Mucosa of gallbladder (tissue), 1 donor: ENCODE data around the gene KLHDC1. TPM values are rescaled to one million over a fixed set of nuclear protein-coding genes. Genes with fewer than 3 reads are reported as not detected.

ENCODE experiments used
- DNase-seq: peaks from one replicate; pipeline ENCODE4 v3.0.0-alpha.2; 2020; ENCODE audit warnings: low spot score
- total RNA-seq: library from RNA; stranded (reverse); gene quantifications from one replicate; pipeline ENCODE4 v1.2.1, GENCODE V29; 2021
- donor health status: DM: no; HTN: no; CAD: no.

KLHDC1 gene
- total RNA-seq, 1 donor from 2014 or later = 5.2 TPM

GRCh38 chr14:49783394-49784014, 90.6 kb downstream of the KLHDC1 start:
- DNase-seq = no peak

- DNase-seq = no peak
These were observed 93.4 kb downstream of the KLHDC1 start for GRCh38 chr14:49786315-49786714.

- DNase-seq = no peak
These were observed 99.7 kb downstream of the KLHDC1 start for GRCh38 chr14:49792618-49793017.

GRCh38 chr14:49796025-49796424, 103.1 kb downstream of the KLHDC1 start:
- DNase-seq = no peak

Other genes starting within 250 kb of the KLHDC1 start
- gene RPS29, start 106.7 kb upstream of the KLHDC1 start, total RNA-seq = 852 TPM
- 7.0 TPM for gene LRR1, start 94.2 kb upstream of the KLHDC1 start, total RNA-seq
- 143 TPM for gene RPL36AL, start 72.5 kb upstream of the KLHDC1 start, total RNA-seq
- 43.0 TPM for gene MGAT2, start 72.3 kb upstream of the KLHDC1 start, total RNA-seq
- gene DNAAF2, start 57.9 kb upstream of the KLHDC1 start, total RNA-seq = 8.4 TPM
- gene POLE2, start 4.9 kb upstream of the KLHDC1 start, total RNA-seq = 1.5 TPM
- 71.2 TPM for gene KLHDC2, start 75.0 kb downstream of the KLHDC1 start, total RNA-seq
- 62.5 TPM for gene NEMF, start 159.7 kb downstream of the KLHDC1 start, total RNA-seq
- 62.0 TPM for gene ARF6, start 200.0 kb downstream of the KLHDC1 start, total RNA-seq